H9 (cell line): ENCODE results near the gene GDNF. TPM values are rescaled to one million over a fixed set of nuclear protein-coding genes. Genes with fewer than 3 reads are reported as not detected.

Source experiments
- DNase-seq: peaks from one replicate; pipeline ENCODE4 v3.0.0-alpha.2; 2017
- H2AFZ ChIP-seq: one replicate; pipeline ENCODE4 v1.6.1; 2013; ENCODE audit warnings: mild to moderate bottlenecking, low read length, control low read depth, moderate library complexity
- H2AK5ac ChIP-seq: 2 replicates; pipeline ENCODE4 v1.6.1; 2013; ENCODE audit warnings: low read length, control low read depth, mixed read lengths; ENCODE audit not compliant: insufficient read length
- H2BK120ac ChIP-seq: one replicate; pipeline ENCODE4 v1.6.1; 2013; ENCODE audit warnings: low read depth, mild to moderate bottlenecking, low read length, control low read depth, inconsistent platforms; ENCODE audit not compliant: poor library complexity, severe bottlenecking
- H2BK12ac ChIP-seq: 2 replicates; pipeline ENCODE4 v1.6.1; 2013; ENCODE audit warnings: low read length, control low read depth, mixed read lengths, low read depth; ENCODE audit not compliant: insufficient read length
- H2BK15ac ChIP-seq: 2 replicates; pipeline ENCODE4 v1.6.1; 2013; ENCODE audit warnings: low read depth, low read length, control low read depth
- H2BK20ac ChIP-seq: one replicate; pipeline ENCODE4 v1.6.1; 2013; ENCODE audit warnings: low read depth, mild to moderate bottlenecking, low read length, control low read depth, inconsistent platforms; ENCODE audit not compliant: poor library complexity, severe bottlenecking
- H2BK5ac ChIP-seq: 2 replicates; pipeline ENCODE4 v1.6.1; 2013; ENCODE audit warnings: low read length, control low read depth, mixed read lengths; ENCODE audit not compliant: insufficient read length
- H3K14ac ChIP-seq: 2 replicates; pipeline ENCODE4 v1.6.1; 2013; ENCODE audit warnings: low read length, control low read depth; ENCODE audit not compliant: insufficient read depth
- H3K18ac ChIP-seq: 2 replicates; pipeline ENCODE4 v1.6.1; 2013; ENCODE audit warnings: low read depth, mild to moderate bottlenecking, mixed read lengths, low read length, control low read depth; ENCODE audit not compliant: insufficient read length
- H3K23ac ChIP-seq: 2 replicates; pipeline ENCODE4 v1.6.1; 2013; ENCODE audit warnings: low read length, control low read depth, mixed read lengths, low read depth; ENCODE audit not compliant: insufficient read length
- H3K23me2 ChIP-seq: 2 replicates; pipeline ENCODE4 v1.6.1; 2013; ENCODE audit warnings: low read depth, mild to moderate bottlenecking, mixed read lengths, low read length, control low read depth; ENCODE audit not compliant: insufficient read length, poor library complexity, severe bottlenecking
- H3K27ac ChIP-seq: 2 replicates; pipeline ENCODE4 v1.5.1; 2013; ENCODE audit warnings: low read length, control low read depth, mixed read lengths, low read depth; ENCODE audit not compliant: insufficient read length
- H3K27me3 ChIP-seq: 2 replicates; pipeline ENCODE4 v1.6.1; 2013; ENCODE audit warnings: low read length, control low read depth, inconsistent platforms; ENCODE audit not compliant: insufficient read depth
- H3K4ac ChIP-seq: 2 replicates; pipeline ENCODE4 v1.6.1; 2013; ENCODE audit warnings: low read depth, mild to moderate bottlenecking, control low read depth, inconsistent platforms, low read length, moderate library complexity
- H3K4me1 ChIP-seq: 2 replicates; pipeline ENCODE4 v1.6.1; 2013; ENCODE audit warnings: low read length, control low read depth, inconsistent platforms; ENCODE audit not compliant: insufficient read depth
- H3K4me2 ChIP-seq: 2 replicates; pipeline ENCODE4 v1.6.1; 2013; ENCODE audit warnings: low read length, control low read depth, mixed read lengths; ENCODE audit not compliant: insufficient read length, insufficient read depth
- H3K56ac ChIP-seq: 2 replicates; pipeline ENCODE4 v1.6.1; 2013; ENCODE audit warnings: low read depth, mild to moderate bottlenecking, mixed read lengths, low read length, control low read depth; ENCODE audit not compliant: insufficient read length
- H3K79me1 ChIP-seq: 2 replicates; pipeline ENCODE4 v1.6.1; 2013; ENCODE audit warnings: low read depth, mild to moderate bottlenecking, moderate library complexity, low read length, control low read depth, inconsistent platforms; ENCODE audit not compliant: insufficient read depth, poor library complexity, severe bottlenecking
- H3K79me2 ChIP-seq: 2 replicates; pipeline ENCODE4 v1.6.1; 2013; ENCODE audit warnings: low read length, control low read depth, inconsistent platforms; ENCODE audit not compliant: insufficient read depth
- H3K9ac ChIP-seq: 2 replicates; pipeline ENCODE4 v1.6.1; 2013; ENCODE audit warnings: low read length, control low read depth, mixed read lengths; ENCODE audit not compliant: insufficient read length; ENCODE audit errors: extremely low read depth
- H3K9me3 ChIP-seq: one replicate; pipeline ENCODE4 v1.6.1; 2013; ENCODE audit warnings: low read depth, low read length, inconsistent platforms; ENCODE audit not compliant: control insufficient read depth
- H3T11ph ChIP-seq: one replicate; pipeline ENCODE4 v1.6.1; 2013; ENCODE audit warnings: mild to moderate bottlenecking, low read length, control low read depth, inconsistent platforms
- H4K20me1 ChIP-seq: one replicate; pipeline ENCODE4 v1.6.1; 2013; ENCODE audit not compliant: control insufficient read depth, insufficient read length, insufficient read depth
- H4K5ac ChIP-seq: 2 replicates; pipeline ENCODE4 v1.6.1; 2013; ENCODE audit warnings: low read depth, mild to moderate bottlenecking, mixed read lengths, low read length, control low read depth; ENCODE audit not compliant: insufficient read length
- H4K8ac ChIP-seq: replicated peaks from 2 replicates; pipeline ENCODE4 v1.6.1; 2013; ENCODE audit warnings: low read length, control low read depth, mixed read lengths, low read depth; ENCODE audit not compliant: insufficient read length
- H4K91ac ChIP-seq: 2 replicates; pipeline ENCODE4 v1.6.1; 2013; ENCODE audit warnings: low read depth, mild to moderate bottlenecking, moderate library complexity, mixed read lengths, low read length, control low read depth; ENCODE audit not compliant: insufficient read length
- H3K27ac Mint-ChIP-seq, 3 experiments: 2 replicates in 2 of 3; 3 replicates in 1 of 3; pipeline ENCODE4 v1.8.0; 2020 to 2021; ENCODE audit warnings: mixed read lengths in 3 of 3, mild to moderate bottlenecking in 1 of 3, moderate library complexity in 1 of 3
- H3K27me3 Mint-ChIP-seq: 2 replicates; pipeline ENCODE4 v1.8.0; 2021; ENCODE audit warnings: low read depth, mild to moderate bottlenecking, moderate library complexity, mixed read lengths
- H3K36me3 Mint-ChIP-seq, 3 experiments: 2 replicates in 2 of 3; 3 replicates in 1 of 3; pipeline ENCODE4 v1.8.0; 2020 to 2021; ENCODE audit warnings: low read depth in 3 of 3, mixed read lengths in 3 of 3; ENCODE audit not compliant: insufficient read depth in 1 of 3
- H3K4me1 Mint-ChIP-seq, 2 experiments: 2 replicates each; pipeline ENCODE4 v1.8.0; 2020; ENCODE audit warnings: mixed read lengths in 2 of 2
- H3K4me3 Mint-ChIP-seq, 2 experiments: 2 replicates in 1 of 2; 3 replicates in 1 of 2; pipeline ENCODE4 v1.8.0; 2020 to 2021; ENCODE audit warnings: mild to moderate bottlenecking in 2 of 2, mixed read lengths in 2 of 2, moderate library complexity in 1 of 2
- H3K9me3 Mint-ChIP-seq, 2 experiments: 2 replicates in 1 of 2; 3 replicates in 1 of 2; pipeline ENCODE4 v1.8.0; 2020; ENCODE audit warnings: mild to moderate bottlenecking in 2 of 2, mixed read lengths in 2 of 2, moderate library complexity in 1 of 2
- WGBS: extraction: QIAGEN DNeasy Blood & Tissue Kit; methylation state at CpG from one replicate; pipeline ENCODE4 v1.1.7; 2013; ENCODE audit warnings: missing lambda C conversion rate, low lambda C conversion rate, mixed read lengths; ENCODE audit not compliant: insufficient read length; ENCODE audit errors: extremely low coverage; 5-methylcytosine and 5-hydroxymethylcytosine counted together
- long read RNA-seq: library from polyadenylated mRNA; unstranded; transcript quantifications from one replicate; pipeline ENCODE4 v2.0.0, GENCODE V29; 2020
- total RNA-seq: library from RNA; stranded (reverse); gene quantifications from 2 replicates; pipeline ENCODE4 v1.2.1, GENCODE V29; 2021
- TF ChIP-seq, protein P1 (sequence below): fragments of 200-600 bp; sonication (generic); conservative IDR thresholded peaks from 3 replicates; pipeline ENCODE4 v1.8.0; 2021; ENCODE audit warnings: antibody characterized with exemption, mild to moderate bottlenecking

The GDNF gene, protein sequence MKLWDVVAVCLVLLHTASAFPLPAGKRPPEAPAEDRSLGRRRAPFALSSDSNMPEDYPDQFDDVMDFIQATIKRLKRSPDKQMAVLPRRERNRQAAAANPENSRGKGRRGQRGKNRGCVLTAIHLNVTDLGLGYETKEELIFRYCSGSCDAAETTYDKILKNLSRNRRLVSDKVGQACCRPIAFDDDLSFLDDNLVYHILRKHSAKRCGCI
- not detected in 2 replicates for total RNA-seq
- long read RNA-seq = 0 reads

DNA sequence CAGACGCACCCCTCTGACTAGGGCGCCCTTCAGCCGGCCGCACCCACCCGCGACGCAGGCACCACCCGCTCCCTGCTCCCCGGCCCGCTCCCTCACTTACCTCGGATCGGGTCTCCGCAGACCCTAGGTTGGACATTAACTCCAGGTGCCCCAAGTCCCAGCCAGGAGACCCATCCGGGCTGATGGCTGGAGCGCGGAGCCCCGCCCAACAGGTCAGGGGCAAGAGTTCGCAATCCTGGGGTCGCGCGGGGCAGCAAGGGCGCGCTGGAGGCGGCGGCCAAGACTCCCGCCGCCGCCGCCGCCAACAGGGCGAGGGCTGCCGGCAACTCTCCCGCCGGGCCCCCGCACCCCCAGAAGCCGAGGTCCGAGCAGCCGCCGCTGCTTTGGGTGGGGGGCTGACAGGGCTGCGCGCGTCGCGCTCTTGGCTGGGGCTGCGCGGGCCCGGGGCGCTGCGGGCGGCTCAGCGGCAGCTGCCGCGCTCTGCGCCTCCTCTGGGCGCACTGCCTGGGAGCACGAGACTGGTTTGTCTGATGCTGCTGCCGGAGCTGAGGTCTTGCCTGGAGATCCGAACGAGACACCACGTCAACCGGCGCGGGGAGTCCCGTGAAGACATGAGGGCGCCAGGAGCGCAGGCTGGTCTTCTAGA, at the start of gene GDNF:
Gene GDNF, minus strand, starts transcription at position 635 of the 646 bp plus-strand sequence. CDS start 5,245 bp downstream, outside the sequence.
- Histone ChIP-seq H3T11ph (no peak within 1 kb of the TSS), H4K91ac (no peak within 1 kb of the TSS), H3K27ac (no peak within 1 kb of the TSS), H4K8ac (no peak within 1 kb of the TSS), H3K9ac (no peak within 1 kb of the TSS), H4K20me1 (no peaks in the 10 kb centered on the region), H3K56ac (no peak within 1 kb of the TSS), H3K4me1 (no peaks in the 10 kb centered on the region), H3K4ac (no peak within 1 kb of the TSS), H3K9me3 (no peaks in the 10 kb centered on the region), H2BK20ac (no peak within 1 kb of the TSS), H3K18ac (no peak within 1 kb of the TSS), H2AK5ac (no peak within 1 kb of the TSS), H2BK12ac (no peak within 1 kb of the TSS), H2BK120ac (no peak within 1 kb of the TSS), H3K79me1 (no peaks in the 10 kb centered on the region), H2AFZ (no peak within 1 kb of the TSS), H3K79me2 (no peaks in the 10 kb centered on the region), H3K14ac (no peak within 1 kb of the TSS), H3K27me3 (peaks cover 59% of the 10 kb centered on the region), H2BK15ac (no peak within 1 kb of the TSS), H3K23ac (no peak within 1 kb of the TSS), H4K5ac (no peak within 1 kb of the TSS), H2BK5ac (no peak within 1 kb of the TSS), H3K4me2 (peak within 1 kb of the TSS; percentile 88), H3K23me2 (peaks cover 24% of the 10 kb centered on the region)
- Mint-ChIP-seq H3K36me3 (no peaks in the 10 kb centered on the region; a peak in 1 of 7 replicates), H3K27ac (no peak within 1 kb of the TSS; a peak in 1 of 7 replicates), H3K4me3 (peak within 1 kb of the TSS; percentile 48 to 81), H3K4me1 (peaks cover 36 to 59% of the 10 kb centered on the region in 2 experiments), H3K9me3 (peaks cover 2 to 6% of the 10 kb centered on the region in 2 experiments; a peak in 2 of 5 replicates), H3K27me3 (peaks cover 95% of the 10 kb centered on the region)
- TF ChIP-seq, protein P1, sequence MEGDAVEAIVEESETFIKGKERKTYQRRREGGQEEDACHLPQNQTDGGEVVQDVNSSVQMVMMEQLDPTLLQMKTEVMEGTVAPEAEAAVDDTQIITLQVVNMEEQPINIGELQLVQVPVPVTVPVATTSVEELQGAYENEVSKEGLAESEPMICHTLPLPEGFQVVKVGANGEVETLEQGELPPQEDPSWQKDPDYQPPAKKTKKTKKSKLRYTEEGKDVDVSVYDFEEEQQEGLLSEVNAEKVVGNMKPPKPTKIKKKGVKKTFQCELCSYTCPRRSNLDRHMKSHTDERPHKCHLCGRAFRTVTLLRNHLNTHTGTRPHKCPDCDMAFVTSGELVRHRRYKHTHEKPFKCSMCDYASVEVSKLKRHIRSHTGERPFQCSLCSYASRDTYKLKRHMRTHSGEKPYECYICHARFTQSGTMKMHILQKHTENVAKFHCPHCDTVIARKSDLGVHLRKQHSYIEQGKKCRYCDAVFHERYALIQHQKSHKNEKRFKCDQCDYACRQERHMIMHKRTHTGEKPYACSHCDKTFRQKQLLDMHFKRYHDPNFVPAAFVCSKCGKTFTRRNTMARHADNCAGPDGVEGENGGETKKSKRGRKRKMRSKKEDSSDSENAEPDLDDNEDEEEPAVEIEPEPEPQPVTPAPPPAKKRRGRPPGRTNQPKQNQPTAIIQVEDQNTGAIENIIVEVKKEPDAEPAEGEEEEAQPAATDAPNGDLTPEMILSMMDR = no peak
- no CpG with 5 or more reads among the region's 66 CpGs for WGBS
- no peak for DNase-seq
